SH-SY5Y (cell line): ENCODE results near the gene SLC39A5.

ENCODE experiments used
- GATA2 ChIP-seq: IDR thresholded peaks from 2 replicates; pipeline ENCODE4 v1.6.1; 2011; ENCODE audit warnings: mild to moderate bottlenecking, low read depth, low read length
- GATA3 ChIP-seq: IDR thresholded peaks from 2 replicates; pipeline ENCODE4 v1.6.1; 2011; ENCODE audit warnings: low read depth, mild to moderate bottlenecking, low read length, moderate library complexity

- TF ChIP-seq GATA2 (no peak), GATA3 (no peak)
These were observed 29.0 kb downstream of the SLC39A5 start for GRCh38 chr12:56258820-56259183.
